Activated B cell treated with CpG ODN at 0.5 μM for 24 hours (primary cell): ENCODE results near the gene NOXO1. TPM values are rescaled to one million over a fixed set of nuclear protein-coding genes. Genes with fewer than 3 reads are reported as not detected.
"Not testable (repeated sequence)": the region's sequence is repeated elsewhere in the genome, so short reads cannot be mapped to it uniquely, and the experiment has no call there.

Source experiments
- ATAC-seq: fragments of 200-7000 bp; cut with Tn5 transposase; one replicate; pipeline ENCODE4 v1.10.0; 2021; ENCODE audit warnings: low read depth, mild to moderate bottlenecking, moderate library complexity
- CTCF ChIA-PET: fragments of 350-600 bp; sonication (Branson Sonifier 250); formaldehyde crosslinking; loops from one replicate; lab custom pipeline; 2021; ENCODE audit warnings: antibody characterized with exemption; lab: Charles Lee
- POLR2A ChIA-PET: fragments of 350-600 bp; sonication (Branson Sonifier 250); formaldehyde crosslinking; loops from one replicate; lab custom pipeline; 2021; ENCODE audit warnings: antibody characterized with exemption; lab: Charles Lee
- DNase-seq: peaks from one replicate; pipeline ENCODE4 v3.0.0; 2022
- H3K27ac Mint-ChIP-seq: one replicate; pipeline ENCODE4 v1.8.0; 2020; ENCODE audit warnings: mixed read lengths
- H3K27me3 Mint-ChIP-seq: one replicate; pipeline ENCODE4 v1.8.0; 2021; ENCODE audit warnings: mixed read lengths
- H3K36me3 Mint-ChIP-seq: one replicate; pipeline ENCODE4 v1.8.0; 2021; ENCODE audit warnings: low read depth, mixed read lengths
- H3K4me1 Mint-ChIP-seq: one replicate; pipeline ENCODE4 v1.8.0; 2021; ENCODE audit warnings: mixed read lengths
- H3K4me3 Mint-ChIP-seq: one replicate; pipeline ENCODE4 v1.8.0; 2020; ENCODE audit warnings: mild to moderate bottlenecking, mixed read lengths
- H3K9me3 Mint-ChIP-seq: one replicate; pipeline ENCODE4 v1.8.0; 2020; ENCODE audit warnings: mixed read lengths
- CTCF ChIP-seq: fragments of 200-600 bp; IDR thresholded peaks from one replicate; pipeline ENCODE4 v1.8.0; 2022; ENCODE audit warnings: antibody characterized with exemption, mild to moderate bottlenecking
- intact Hi-C: fragments of 100-400 bp; cut with micrococcal nuclease; formaldehyde crosslinking; loops from one replicate; pipeline ENCODE4 v1.15.1; 2024
- total RNA-seq: library from RNA; stranded (reverse); gene quantifications from 2 replicates; pipeline ENCODE4 v1.2.3, GENCODE V29; 2022

NOXO1 gene
- total RNA-seq, 1 donor from 2014 or later: 0.73 TPM

- CTCF ChIA-PET: no interaction called here
- no peaks in the 10 kb centered on the region for H3K9me3 Mint-ChIP-seq
- peak within 1 kb of the TSS; percentile 91 for H3K4me3 Mint-ChIP-seq
- DNase-seq (peak; percentile 96), ATAC-seq (peak; percentile 86)
- H3K4me1 Mint-ChIP-seq: peaks cover 49% of the 10 kb centered on the region
- intact Hi-C loops: loop anchor here (1.0 to 10.0 kb wide), 5 partner anchors 16 to 1195 kb away; partner anchors contain the start of genes MSRB1, NTHL1, RNPS1 and TSC2
- POLR2A ChIA-PET: interaction anchor here (0.9 to 9.7 kb wide), 7 partner anchors 12 to 908 kb away, joined by 3 to 351 read pairs (median 13); partner anchors contain the start of genes GFER, MSRB1, NOXO1 and SYNGR3
- no peak for TF ChIP-seq CTCF
- peak within 1 kb of the TSS; percentile 86 for H3K27ac Mint-ChIP-seq
- peaks cover 40% of the 10 kb centered on the region for H3K36me3 Mint-ChIP-seq
- no peaks in the 10 kb centered on the region for H3K27me3 Mint-ChIP-seq
Measured at GRCh38 chr16:1959269-1960039, 21.8 kb downstream of the NOXO1 start, which contains the start of gene NDUFB10. Gene NDUFB10 (plus strand): TSS chr16:1959538. CDS start chr16:1959625, 87 bp downstream.

- ChIA-PET CTCF (no interaction called here), POLR2A (interaction anchor here (2.3 to 9.7 kb wide), 4 partner anchors 13 to 196 kb away, joined by 13 to 351 read pairs (median 38); partner anchors contain the start of genes GFER, MSRB1, NOXO1 and SYNGR3)
- H3K27ac Mint-ChIP-seq: no peak overlapping the region
- intact Hi-C loops: loop anchor here (1.0 kb wide), 3 partner anchors 15 to 182 kb away; partner anchors contain the start of genes MSRB1, NTHL1 and TSC2
- no peak for TF ChIP-seq CTCF
- no peaks in the 10 kb centered on the region for H3K27me3 Mint-ChIP-seq
- peak overlapping the region; percentile 67 for H3K4me3 Mint-ChIP-seq
- H3K9me3 Mint-ChIP-seq: no peaks in the 10 kb centered on the region
- DNase-seq: no peak
- peaks cover 44% of the 10 kb centered on the region for H3K4me1 Mint-ChIP-seq
- peak; percentile 1 for ATAC-seq
- peaks cover 35% of the 10 kb centered on the region for H3K36me3 Mint-ChIP-seq
Measured at GRCh38 chr16:1958715-1959268, 22.5 kb downstream of the NOXO1 start.

- CTCF ChIA-PET: interaction anchor here (1.3 kb wide), 1 partner anchor 15 kb away, joined by 3 read pairs; no protein-coding TSS in a partner anchor
- DNase-seq, H3K27ac Mint-ChIP-seq, H3K27me3 Mint-ChIP-seq, H3K4me3 Mint-ChIP-seq, ATAC-seq, H3K9me3 Mint-ChIP-seq, intact Hi-C loops: not testable (repeated sequence)
- H3K36me3 Mint-ChIP-seq: peaks cover 28% of the 10 kb centered on the region
- H3K4me1 Mint-ChIP-seq: peaks cover 38% of the 10 kb centered on the region
- POLR2A ChIA-PET: interaction anchor here (1.1 to 9.7 kb wide), 4 partner anchors 13 to 247 kb away, joined by 3 to 351 read pairs (median 4); partner anchors contain the start of genes GFER, MLST8, MSRB1 and NOXO1
Measured at GRCh38 chr16:1958143-1958491, 23.2 kb downstream of the NOXO1 start.

GRCh38 chr16:1957434-1958142 is 23.7 kb downstream of the NOXO1 start:
- intact Hi-C loops, H3K4me3 Mint-ChIP-seq, H3K27me3 Mint-ChIP-seq, ATAC-seq, H3K27ac Mint-ChIP-seq, DNase-seq, H3K9me3 Mint-ChIP-seq: not testable (repeated sequence)
- Mint-ChIP-seq H3K36me3 (peaks cover 23% of the 10 kb centered on the region), H3K4me1 (peaks cover 33% of the 10 kb centered on the region)
- ChIA-PET POLR2A (interaction anchor here (1.1 to 9.7 kb wide), 4 partner anchors 14 to 248 kb away, joined by 3 to 351 read pairs (median 4); partner anchors contain the start of genes GFER, MLST8, MSRB1 and NOXO1), CTCF (interaction anchor here (1.3 kb wide), 1 partner anchor 14 kb away, joined by 3 read pairs; no protein-coding TSS in a partner anchor)

DNA sequence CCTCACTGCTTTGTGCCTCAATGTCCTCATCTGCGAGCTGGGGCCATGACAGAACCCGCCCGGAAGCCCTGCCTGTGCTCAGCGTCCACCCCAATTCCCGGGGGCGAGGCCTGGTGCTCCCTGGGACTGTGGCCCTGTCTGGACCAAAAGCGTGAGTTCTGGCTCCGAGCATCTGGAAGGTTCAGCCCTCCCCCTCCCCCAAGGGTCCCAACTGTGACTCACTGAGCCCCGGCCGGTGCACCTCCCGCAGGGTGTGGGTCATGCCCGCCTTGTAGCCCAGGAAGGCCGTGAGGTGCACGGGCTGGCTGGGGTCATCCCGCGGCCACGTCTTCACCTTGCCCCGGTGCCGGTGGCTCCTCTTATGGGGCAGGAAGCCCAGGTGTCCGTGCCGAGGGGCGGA is 27.5 kb downstream of the NOXO1 start:
- no peak for DNase-seq
- TF ChIP-seq CTCF: no peak
- ChIA-PET POLR2A (no interaction called here), CTCF (interaction anchor here (0.7 kb wide), 1 partner anchor 176 kb away, joined by 3 read pairs; no protein-coding TSS in a partner anchor)
- no peak overlapping the region for H3K27ac Mint-ChIP-seq
- no peak for ATAC-seq
- intact Hi-C loops: no loop called here
- H3K4me3 Mint-ChIP-seq: no peak overlapping the region
- H3K4me1 Mint-ChIP-seq: no peaks in the 10 kb centered on the region
- no peaks in the 10 kb centered on the region for H3K36me3 Mint-ChIP-seq
- H3K27me3 Mint-ChIP-seq: no peaks in the 10 kb centered on the region
- H3K9me3 Mint-ChIP-seq: no peaks in the 10 kb centered on the region
